WTC11 (cell line): ENCODE results near the gene KAZN. TPM values are rescaled to one million over a fixed set of nuclear protein-coding genes. Genes with fewer than 3 reads are reported as not detected.
A peak's percentile ranks its signal among the peaks of the same experiment; 100 is the strongest.

Experiments used
- ATAC-seq: fragments of 200-7000 bp; cut with Tn5 transposase; 2 replicates; pipeline ENCODE4 v1.10.0; 2021; ENCODE audit warnings: mild to moderate bottlenecking, moderate library complexity
- CTCF ChIA-PET: fragments of 300-600 bp; sonication (Branson Sonifier 250); formaldehyde crosslinking; loops from one replicate; lab custom pipeline; 2021; ENCODE audit warnings: antibody characterized with exemption; lab: Charles Lee
- POLR2A ChIA-PET: fragments of 350-600 bp; sonication (Branson Sonifier 250); formaldehyde crosslinking; loops from one replicate; lab custom pipeline; 2021; ENCODE audit warnings: antibody characterized with exemption; lab: Charles Lee
- DNase-seq: peaks from one replicate; pipeline ENCODE4 v3.0.0; 2021; ENCODE audit warnings: low spot score
- H3K27ac Mint-ChIP-seq: 2 replicates; pipeline ENCODE4 v1.8.0; 2021; ENCODE audit warnings: mixed read lengths
- H3K27me3 Mint-ChIP-seq: 2 replicates; pipeline ENCODE4 v1.8.0; 2021; ENCODE audit warnings: low read depth, mild to moderate bottlenecking, moderate library complexity, mixed read lengths
- H3K36me3 Mint-ChIP-seq: 2 replicates; pipeline ENCODE4 v1.8.0; 2021; ENCODE audit warnings: mixed read lengths
- H3K4me1 Mint-ChIP-seq: 2 replicates; pipeline ENCODE4 v1.8.0; 2022; ENCODE audit warnings: mixed read lengths
- H3K4me3 Mint-ChIP-seq: 2 replicates; pipeline ENCODE4 v1.8.0; 2021; ENCODE audit warnings: mild to moderate bottlenecking, moderate library complexity, mixed read lengths
- H3K9me3 Mint-ChIP-seq: 2 replicates; pipeline ENCODE4 v1.8.0; 2021; ENCODE audit warnings: mixed read lengths
- EMX1 ChIP-seq: fragments of 250-450 bp; sonication (Bioruptor Pico); IDR thresholded peaks from 2 replicates; pipeline ENCODE4 v1.8.0; 2021; ENCODE audit warnings: mild to moderate bottlenecking
- FOXK1 ChIP-seq: sonication (generic); formaldehyde crosslinking; IDR thresholded peaks from 2 replicates; pipeline ENCODE4 v1.8.0; 2022; ENCODE audit warnings: mild to moderate bottlenecking, moderate library complexity, missing genetic modification reagents
- KAT7 ChIP-seq: sonication (generic); formaldehyde crosslinking; IDR thresholded peaks from 2 replicates; pipeline ENCODE4 v1.8.1; 2023; ENCODE audit warnings: missing genetic modification reagents, mild to moderate bottlenecking, borderline replicate concordance
- MXD4 ChIP-seq: fragments of 250-450 bp; sonication (Bioruptor Pico); IDR thresholded peaks from 2 replicates; pipeline ENCODE4 v1.8.0; 2021; ENCODE audit warnings: mild to moderate bottlenecking, moderate library complexity, borderline replicate concordance
- MYBL2 ChIP-seq: sonication (generic); formaldehyde crosslinking; IDR thresholded peaks from 2 replicates; pipeline ENCODE4 v1.8.1; 2023; ENCODE audit warnings: mild to moderate bottlenecking, moderate library complexity, missing genetic modification reagents
- NFE2L1 ChIP-seq: sonication (generic); formaldehyde crosslinking; IDR thresholded peaks from 2 replicates; pipeline ENCODE4 v1.8.1; 2023; ENCODE audit warnings: missing genetic modification reagents
- NR2C2 ChIP-seq: sonication (generic); formaldehyde crosslinking; IDR thresholded peaks from 2 replicates; pipeline ENCODE4 v1.8.0; 2022; ENCODE audit warnings: mild to moderate bottlenecking, missing genetic modification reagents
- OVOL2 ChIP-seq: fragments of 250-450 bp; sonication (Bioruptor Pico); IDR thresholded peaks from 2 replicates; pipeline ENCODE4 v1.9.0; 2021; ENCODE audit warnings: mild to moderate bottlenecking, borderline replicate concordance
- PRRX2 ChIP-seq: fragments of 250-450 bp; sonication (Bioruptor Pico); IDR thresholded peaks from 2 replicates; pipeline ENCODE4 v1.8.0; 2021; ENCODE audit warnings: mild to moderate bottlenecking
- TEAD1 ChIP-seq: sonication (generic); formaldehyde crosslinking; IDR thresholded peaks from 2 replicates; pipeline ENCODE4 v1.8.0; 2022; ENCODE audit warnings: mild to moderate bottlenecking, missing genetic modification reagents
- ZNF121 ChIP-seq: sonication (generic); formaldehyde crosslinking; IDR thresholded peaks from 2 replicates; pipeline ENCODE4 v1.8.0; 2023; ENCODE audit warnings: missing genetic modification reagents
- ZNF138 ChIP-seq: sonication (generic); formaldehyde crosslinking; conservative IDR thresholded peaks from 2 replicates; pipeline ENCODE4 v1.8.1; 2022; ENCODE audit warnings: mild to moderate bottlenecking, moderate library complexity, missing genetic modification reagents
- ZNF232 ChIP-seq: sonication (generic); formaldehyde crosslinking; IDR thresholded peaks from 2 replicates; pipeline ENCODE4 v1.8.0; 2022; ENCODE audit warnings: mild to moderate bottlenecking, missing genetic modification reagents
- ZNF263 ChIP-seq: sonication (generic); formaldehyde crosslinking; IDR thresholded peaks from 2 replicates; pipeline ENCODE4 v1.8.1; 2022; ENCODE audit warnings: low read depth, mild to moderate bottlenecking, moderate library complexity, missing genetic modification reagents
- ZNF317 ChIP-seq: sonication (generic); formaldehyde crosslinking; IDR thresholded peaks from 2 replicates; pipeline ENCODE4 v1.8.1; 2023; ENCODE audit warnings: low read depth, mild to moderate bottlenecking, moderate library complexity, missing genetic modification reagents, borderline replicate concordance
- total RNA-seq: library from RNA; stranded (reverse); gene quantifications from 3 replicates; pipeline ENCODE4 v1.2.3, GENCODE V29; 2021
- TF ChIP-seq, protein P1 (sequence below): sonication (generic); formaldehyde crosslinking; IDR thresholded peaks from 2 replicates; pipeline ENCODE4 v1.8.0; 2022; ENCODE audit warnings: mild to moderate bottlenecking, missing genetic modification reagents
- TF ChIP-seq, protein P2 (sequence below): sonication (generic); formaldehyde crosslinking; IDR thresholded peaks from 2 replicates; pipeline ENCODE4 v1.8.0; 2022; ENCODE audit warnings: missing genetic modification reagents
- TF ChIP-seq, protein P3 (sequence below): sonication (generic); formaldehyde crosslinking; IDR thresholded peaks from 2 replicates; pipeline ENCODE4 v1.8.0; 2022; ENCODE audit warnings: mild to moderate bottlenecking, missing genetic modification reagents
- TF ChIP-seq, protein P4 (sequence below): sonication (generic); formaldehyde crosslinking; IDR thresholded peaks from 2 replicates; pipeline ENCODE4 v1.8.0; 2023; ENCODE audit warnings: mild to moderate bottlenecking, missing genetic modification reagents
- TF ChIP-seq, protein P5 (sequence below): sonication (generic); formaldehyde crosslinking; IDR thresholded peaks from 2 replicates; pipeline ENCODE4 v1.8.1; 2023; ENCODE audit warnings: mild to moderate bottlenecking, missing genetic modification reagents, moderate library complexity

Gene KAZN
- total RNA-seq, 1 experiment from 2014 or later, result 19.9 TPM

DNA sequence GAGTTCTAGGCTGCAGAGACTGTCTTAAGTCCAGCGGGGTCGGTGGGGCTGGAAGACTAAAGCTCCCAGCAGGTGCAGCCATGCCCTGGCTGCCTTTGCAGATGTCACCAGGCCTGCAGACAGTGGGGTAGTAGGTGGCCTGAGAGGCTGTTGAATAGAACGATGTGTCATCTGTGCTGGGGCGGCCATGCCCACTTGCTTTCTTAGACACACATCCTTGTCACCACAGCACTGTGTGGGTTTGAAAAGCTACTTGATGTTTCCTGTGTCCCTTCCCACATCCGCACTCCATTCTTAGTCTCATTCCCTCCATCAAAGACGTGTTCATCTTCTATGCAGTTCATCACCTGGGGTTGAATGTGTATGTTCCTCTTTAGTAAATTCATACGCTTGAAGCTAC lies 370.5 kb downstream of the KAZN start:
- Mint-ChIP-seq H3K27ac (no peak overlapping the region), H3K4me1 (0 out of 2 replicates have a peak, but pooled peaks cover 2% of the 10 kb centered on the region), H3K4me3 (no peak overlapping the region), H3K36me3 (peaks cover 20% of the 10 kb centered on the region), H3K9me3 (peaks cover 18% of the 10 kb centered on the region), H3K27me3 (peaks cover 3% of the 10 kb centered on the region; the same call in 1 of the 2 replicates)
- ATAC-seq (no peak), DNase-seq (no peak)
- TF ChIP-seq EMX1, result no peak
- no peak for TF ChIP-seq NR2C2 (CRISPR knock-in tag)
- no peak for TF ChIP-seq ZNF138
- TF ChIP-seq ZNF317 (CRISPR knock-in tag), result no peak
- no peak for TF ChIP-seq TEAD1 (CRISPR knock-in tag)
- no peak for TF ChIP-seq ZNF121 (CRISPR knock-in tag)
- TF ChIP-seq ZNF232 (CRISPR knock-in tag), result no peak
- TF ChIP-seq, protein P1, sequence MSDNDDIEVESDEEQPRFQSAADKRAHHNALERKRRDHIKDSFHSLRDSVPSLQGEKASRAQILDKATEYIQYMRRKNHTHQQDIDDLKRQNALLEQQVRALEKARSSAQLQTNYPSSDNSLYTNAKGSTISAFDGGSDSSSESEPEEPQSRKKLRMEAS (CRISPR knock-in tag), result no peak
- TF ChIP-seq MYBL2 (CRISPR knock-in tag), result no peak
- no peak for TF ChIP-seq ZNF263 (CRISPR knock-in tag)
- TF ChIP-seq NFE2L1 (CRISPR knock-in tag), result no peak
- TF ChIP-seq OVOL2 (CRISPR knock-in tag), result no peak
- CTCF ChIA-PET, result interaction anchor here (1.2 to 1.5 kb wide), 2 partner anchors 59 to 69 kb away, joined by 3 to 4 read pairs; no protein-coding TSS in a partner anchor
- POLR2A ChIA-PET, result interaction anchor here (0.6 kb wide), 1 partner anchor 145 kb away, joined by 3 read pairs; no protein-coding TSS in a partner anchor

DNA sequence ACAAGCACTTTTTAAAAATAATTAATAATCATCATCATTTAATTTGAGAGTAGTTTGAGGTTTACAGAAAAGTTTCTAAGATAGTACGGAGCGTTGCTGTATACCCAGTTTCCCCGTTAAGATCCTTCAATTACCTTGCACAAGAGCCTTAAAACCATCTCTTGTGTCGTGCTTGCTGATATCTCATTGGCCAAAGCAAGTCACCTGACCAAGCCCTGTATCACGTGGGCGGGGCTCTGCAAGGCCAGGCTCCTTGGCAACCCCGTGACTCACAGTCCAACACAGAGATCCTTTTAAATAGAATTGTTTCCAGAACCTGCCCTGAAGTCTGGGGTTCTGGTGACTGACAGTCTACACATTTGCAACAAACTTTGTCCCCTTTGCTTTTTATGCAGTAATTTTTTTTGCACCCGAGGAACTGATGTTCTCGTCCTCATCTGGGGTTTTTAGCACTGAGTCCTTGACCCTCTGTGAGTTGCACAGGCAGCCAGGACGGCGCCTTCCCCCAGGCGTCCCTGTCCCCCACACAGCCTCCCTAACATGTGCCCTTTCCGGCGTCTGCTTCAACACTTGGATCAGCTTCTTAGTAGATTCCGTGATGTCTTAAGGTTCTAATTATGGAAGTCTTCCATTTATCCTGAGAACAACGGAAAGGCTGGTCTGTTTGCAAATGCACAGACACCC lies 371.8 kb downstream of the KAZN start:
- peaks cover 24% of the 10 kb centered on the region for H3K9me3 Mint-ChIP-seq
- peak; percentile 61; the same call in 1 of the 2 replicates for ATAC-seq
- ChIA-PET POLR2A (no interaction called here), CTCF (no interaction called here)
- no peak for TF ChIP-seq PRRX2
- TF ChIP-seq, protein P2, sequence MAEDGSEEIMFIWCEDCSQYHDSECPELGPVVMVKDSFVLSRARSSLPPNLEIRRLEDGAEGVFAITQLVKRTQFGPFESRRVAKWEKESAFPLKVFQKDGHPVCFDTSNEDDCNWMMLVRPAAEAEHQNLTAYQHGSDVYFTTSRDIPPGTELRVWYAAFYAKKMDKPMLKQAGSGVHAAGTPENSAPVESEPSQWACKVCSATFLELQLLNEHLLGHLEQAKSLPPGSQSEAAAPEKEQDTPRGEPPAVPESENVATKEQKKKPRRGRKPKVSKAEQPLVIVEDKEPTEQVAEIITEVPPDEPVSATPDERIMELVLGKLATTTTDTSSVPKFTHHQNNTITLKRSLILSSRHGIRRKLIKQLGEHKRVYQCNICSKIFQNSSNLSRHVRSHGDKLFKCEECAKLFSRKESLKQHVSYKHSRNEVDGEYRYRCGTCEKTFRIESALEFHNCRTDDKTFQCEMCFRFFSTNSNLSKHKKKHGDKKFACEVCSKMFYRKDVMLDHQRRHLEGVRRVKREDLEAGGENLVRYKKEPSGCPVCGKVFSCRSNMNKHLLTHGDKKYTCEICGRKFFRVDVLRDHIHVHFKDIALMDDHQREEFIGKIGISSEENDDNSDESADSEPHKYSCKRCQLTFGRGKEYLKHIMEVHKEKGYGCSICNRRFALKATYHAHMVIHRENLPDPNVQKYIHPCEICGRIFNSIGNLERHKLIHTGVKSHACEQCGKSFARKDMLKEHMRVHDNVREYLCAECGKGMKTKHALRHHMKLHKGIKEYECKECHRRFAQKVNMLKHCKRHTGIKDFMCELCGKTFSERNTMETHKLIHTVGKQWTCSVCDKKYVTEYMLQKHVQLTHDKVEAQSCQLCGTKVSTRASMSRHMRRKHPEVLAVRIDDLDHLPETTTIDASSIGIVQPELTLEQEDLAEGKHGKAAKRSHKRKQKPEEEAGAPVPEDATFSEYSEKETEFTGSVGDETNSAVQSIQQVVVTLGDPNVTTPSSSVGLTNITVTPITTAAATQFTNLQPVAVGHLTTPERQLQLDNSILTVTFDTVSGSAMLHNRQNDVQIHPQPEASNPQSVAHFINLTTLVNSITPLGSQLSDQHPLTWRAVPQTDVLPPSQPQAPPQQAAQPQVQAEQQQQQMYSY, result no peak
- no peak for TF ChIP-seq MXD4 (CRISPR knock-in tag)
- TF ChIP-seq ZNF317 (CRISPR knock-in tag), result no peak
- TF ChIP-seq, protein P3, sequence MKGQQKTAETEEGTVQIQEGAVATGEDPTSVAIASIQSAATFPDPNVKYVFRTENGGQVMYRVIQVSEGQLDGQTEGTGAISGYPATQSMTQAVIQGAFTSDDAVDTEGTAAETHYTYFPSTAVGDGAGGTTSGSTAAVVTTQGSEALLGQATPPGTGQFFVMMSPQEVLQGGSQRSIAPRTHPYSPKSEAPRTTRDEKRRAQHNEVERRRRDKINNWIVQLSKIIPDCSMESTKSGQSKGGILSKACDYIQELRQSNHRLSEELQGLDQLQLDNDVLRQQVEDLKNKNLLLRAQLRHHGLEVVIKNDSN, result peak; percentile 85
- TF ChIP-seq FOXK1 (CRISPR knock-in tag), result no peak
- TF ChIP-seq KAT7 (CRISPR knock-in tag), result no peak
- TF ChIP-seq, protein P4, sequence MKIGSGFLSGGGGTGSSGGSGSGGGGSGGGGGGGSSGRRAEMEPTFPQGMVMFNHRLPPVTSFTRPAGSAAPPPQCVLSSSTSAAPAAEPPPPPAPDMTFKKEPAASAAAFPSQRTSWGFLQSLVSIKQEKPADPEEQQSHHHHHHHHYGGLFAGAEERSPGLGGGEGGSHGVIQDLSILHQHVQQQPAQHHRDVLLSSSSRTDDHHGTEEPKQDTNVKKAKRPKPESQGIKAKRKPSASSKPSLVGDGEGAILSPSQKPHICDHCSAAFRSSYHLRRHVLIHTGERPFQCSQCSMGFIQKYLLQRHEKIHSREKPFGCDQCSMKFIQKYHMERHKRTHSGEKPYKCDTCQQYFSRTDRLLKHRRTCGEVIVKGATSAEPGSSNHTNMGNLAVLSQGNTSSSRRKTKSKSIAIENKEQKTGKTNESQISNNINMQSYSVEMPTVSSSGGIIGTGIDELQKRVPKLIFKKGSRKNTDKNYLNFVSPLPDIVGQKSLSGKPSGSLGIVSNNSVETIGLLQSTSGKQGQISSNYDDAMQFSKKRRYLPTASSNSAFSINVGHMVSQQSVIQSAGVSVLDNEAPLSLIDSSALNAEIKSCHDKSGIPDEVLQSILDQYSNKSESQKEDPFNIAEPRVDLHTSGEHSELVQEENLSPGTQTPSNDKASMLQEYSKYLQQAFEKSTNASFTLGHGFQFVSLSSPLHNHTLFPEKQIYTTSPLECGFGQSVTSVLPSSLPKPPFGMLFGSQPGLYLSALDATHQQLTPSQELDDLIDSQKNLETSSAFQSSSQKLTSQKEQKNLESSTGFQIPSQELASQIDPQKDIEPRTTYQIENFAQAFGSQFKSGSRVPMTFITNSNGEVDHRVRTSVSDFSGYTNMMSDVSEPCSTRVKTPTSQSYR (CRISPR knock-in tag), result no peak
- TF ChIP-seq, protein P5, sequence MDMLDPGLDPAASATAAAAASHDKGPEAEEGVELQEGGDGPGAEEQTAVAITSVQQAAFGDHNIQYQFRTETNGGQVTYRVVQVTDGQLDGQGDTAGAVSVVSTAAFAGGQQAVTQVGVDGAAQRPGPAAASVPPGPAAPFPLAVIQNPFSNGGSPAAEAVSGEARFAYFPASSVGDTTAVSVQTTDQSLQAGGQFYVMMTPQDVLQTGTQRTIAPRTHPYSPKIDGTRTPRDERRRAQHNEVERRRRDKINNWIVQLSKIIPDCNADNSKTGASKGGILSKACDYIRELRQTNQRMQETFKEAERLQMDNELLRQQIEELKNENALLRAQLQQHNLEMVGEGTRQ (CRISPR knock-in tag), result peak; percentile 89
- TF ChIP-seq, protein P1 (CRISPR knock-in tag), result no peak
- H3K4me3 Mint-ChIP-seq, result no peak overlapping the region
- DNase-seq, result peak; percentile 43
- H3K27me3 Mint-ChIP-seq, result peaks cover 3% of the 10 kb centered on the region; the same call in 1 of the 2 replicates
- no peak overlapping the region; the same call in 1 of the 2 replicates for H3K27ac Mint-ChIP-seq
- peaks cover 9% of the 10 kb centered on the region for H3K4me1 Mint-ChIP-seq
- peaks cover 24% of the 10 kb centered on the region for H3K36me3 Mint-ChIP-seq
